GM20431 (cell line): ENCODE results near the gene ESPNL.
"Not testable (repeated sequence)": the region's sequence is repeated elsewhere in the genome, so short reads cannot be mapped to it uniquely, and the experiment has no call there.

ENCODE experiments used
- in situ Hi-C: fragments of 300-500 bp; cut with MseI, MboI; formaldehyde crosslinking; loops from one replicate; pipeline ENCODE4 v1.15.0; 2020; ENCODE audit warnings: low sequenced_read_pairs; ENCODE audit not compliant: unreplicated experiment

ESPNL gene, protein sequence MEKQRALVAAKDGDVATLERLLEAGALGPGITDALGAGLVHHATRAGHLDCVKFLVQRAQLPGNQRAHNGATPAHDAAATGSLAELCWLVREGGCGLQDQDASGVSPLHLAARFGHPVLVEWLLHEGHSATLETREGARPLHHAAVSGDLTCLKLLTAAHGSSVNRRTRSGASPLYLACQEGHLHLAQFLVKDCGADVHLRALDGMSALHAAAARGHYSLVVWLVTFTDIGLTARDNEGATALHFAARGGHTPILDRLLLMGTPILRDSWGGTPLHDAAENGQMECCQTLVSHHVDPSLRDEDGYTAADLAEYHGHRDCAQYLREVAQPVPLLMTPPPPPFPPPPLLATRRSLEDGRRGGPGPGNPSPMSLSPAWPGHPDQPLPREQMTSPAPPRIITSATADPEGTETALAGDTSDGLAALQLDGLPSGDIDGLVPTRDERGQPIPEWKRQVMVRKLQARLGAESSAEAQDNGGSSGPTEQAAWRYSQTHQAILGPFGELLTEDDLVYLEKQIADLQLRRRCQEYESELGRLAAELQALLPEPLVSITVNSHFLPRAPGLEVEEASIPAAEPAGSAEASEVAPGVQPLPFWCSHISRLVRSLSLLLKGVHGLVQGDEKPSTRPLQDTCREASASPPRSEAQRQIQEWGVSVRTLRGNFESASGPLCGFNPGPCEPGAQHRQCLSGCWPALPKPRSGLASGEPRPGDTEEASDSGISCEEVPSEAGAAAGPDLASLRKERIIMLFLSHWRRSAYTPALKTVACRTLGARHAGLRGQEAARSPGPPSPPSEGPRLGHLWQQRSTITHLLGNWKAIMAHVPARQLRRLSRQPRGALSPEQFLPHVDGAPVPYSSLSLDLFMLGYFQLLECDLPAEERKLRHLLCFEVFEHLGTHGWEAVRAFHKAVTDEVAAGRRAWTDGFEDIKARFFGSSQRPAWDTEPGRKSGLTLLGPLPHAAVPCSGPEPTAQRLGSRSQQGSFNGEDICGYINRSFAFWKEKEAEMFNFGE

DNA sequence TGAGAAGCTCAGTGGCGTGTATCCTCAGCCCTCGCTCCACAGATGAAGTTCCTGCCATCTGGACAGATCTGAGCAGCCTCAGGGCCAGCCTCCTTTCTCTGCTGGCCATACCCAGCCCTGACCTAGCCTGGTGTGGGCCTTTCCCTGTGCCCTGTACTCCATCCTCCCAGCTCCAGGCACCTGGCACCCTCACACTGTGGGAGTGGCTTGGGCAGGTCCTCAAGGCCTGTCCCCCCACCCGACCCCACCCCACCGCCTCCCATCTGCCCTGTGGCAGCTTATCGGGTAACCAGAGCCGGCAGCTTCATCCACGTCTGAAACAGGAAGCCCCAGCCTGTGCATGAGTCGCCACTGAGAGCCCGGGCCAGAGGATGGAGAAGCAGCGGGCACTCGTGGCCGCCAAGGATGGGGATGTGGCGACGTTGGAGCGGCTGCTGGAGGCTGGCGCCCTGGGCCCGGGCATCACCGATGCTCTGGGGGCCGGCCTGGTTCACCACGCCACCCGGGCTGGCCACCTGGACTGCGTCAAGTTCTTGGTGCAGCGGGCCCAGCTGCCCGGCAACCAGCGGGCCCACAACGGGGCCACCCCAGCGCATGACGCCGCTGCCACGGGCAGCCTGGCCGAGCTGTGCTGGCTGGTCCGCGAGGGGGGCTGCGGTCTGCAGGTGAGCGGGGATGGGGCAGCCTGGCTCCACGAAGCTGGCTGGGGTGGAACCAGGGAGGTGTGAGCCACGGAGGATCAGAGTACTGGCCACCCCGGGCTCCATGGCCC is at the start of gene ESPNL:
ESPNL (plus strand) TSS at position 292 of the 772 bp plus-strand sequence; CDS start at position 372, 80 bp downstream.
- in situ Hi-C loops, result no loop called here

DNA sequence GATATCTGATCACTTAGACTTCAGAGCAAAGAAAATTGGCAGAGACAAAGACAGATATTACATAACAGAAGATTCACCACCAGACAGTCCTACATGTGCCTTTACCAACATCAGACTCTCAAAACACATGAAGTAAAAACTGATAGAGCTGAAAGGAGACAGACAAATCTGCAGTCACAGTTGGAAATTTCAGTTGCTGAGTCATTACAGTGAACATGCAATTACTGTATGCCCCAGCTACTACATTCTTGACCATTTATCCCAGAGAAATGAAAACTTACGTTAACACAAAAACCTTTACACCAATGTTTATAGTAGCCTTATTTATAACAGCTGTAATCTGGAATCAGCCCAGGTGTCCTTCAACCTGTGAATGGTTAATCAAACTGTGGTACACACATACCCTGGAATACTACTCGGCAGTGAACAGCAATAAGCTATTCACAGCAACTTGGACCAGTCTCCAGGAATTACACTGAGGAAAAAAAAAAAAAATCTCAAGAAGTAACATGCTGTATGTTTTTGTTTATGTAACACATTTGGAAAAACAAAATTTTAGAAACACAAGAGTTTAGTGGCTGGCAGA is 46.9 kb upstream of the ESPNL start:
- in situ Hi-C loops, result no loop called here

DNA sequence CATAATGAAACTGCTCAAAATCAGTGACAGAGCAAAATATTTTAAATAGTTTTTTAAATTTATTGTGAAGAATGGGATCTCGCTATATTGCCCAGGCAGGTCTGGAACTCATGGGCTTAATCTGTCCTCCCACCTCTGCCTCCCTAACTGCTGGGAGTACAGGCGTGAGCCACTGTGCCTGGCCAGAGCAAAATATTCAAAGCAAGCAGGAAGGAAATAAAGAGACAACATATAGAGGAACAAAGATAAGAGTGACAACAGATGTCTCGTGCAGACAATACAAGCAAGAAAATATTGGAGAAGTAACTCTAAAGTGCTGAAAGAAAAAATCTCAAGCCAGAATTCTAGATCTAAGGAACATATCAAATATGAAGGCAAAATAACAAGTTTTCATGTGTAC is 44.3 kb upstream of the ESPNL start:
- in situ Hi-C loops, result no loop called here

DNA sequence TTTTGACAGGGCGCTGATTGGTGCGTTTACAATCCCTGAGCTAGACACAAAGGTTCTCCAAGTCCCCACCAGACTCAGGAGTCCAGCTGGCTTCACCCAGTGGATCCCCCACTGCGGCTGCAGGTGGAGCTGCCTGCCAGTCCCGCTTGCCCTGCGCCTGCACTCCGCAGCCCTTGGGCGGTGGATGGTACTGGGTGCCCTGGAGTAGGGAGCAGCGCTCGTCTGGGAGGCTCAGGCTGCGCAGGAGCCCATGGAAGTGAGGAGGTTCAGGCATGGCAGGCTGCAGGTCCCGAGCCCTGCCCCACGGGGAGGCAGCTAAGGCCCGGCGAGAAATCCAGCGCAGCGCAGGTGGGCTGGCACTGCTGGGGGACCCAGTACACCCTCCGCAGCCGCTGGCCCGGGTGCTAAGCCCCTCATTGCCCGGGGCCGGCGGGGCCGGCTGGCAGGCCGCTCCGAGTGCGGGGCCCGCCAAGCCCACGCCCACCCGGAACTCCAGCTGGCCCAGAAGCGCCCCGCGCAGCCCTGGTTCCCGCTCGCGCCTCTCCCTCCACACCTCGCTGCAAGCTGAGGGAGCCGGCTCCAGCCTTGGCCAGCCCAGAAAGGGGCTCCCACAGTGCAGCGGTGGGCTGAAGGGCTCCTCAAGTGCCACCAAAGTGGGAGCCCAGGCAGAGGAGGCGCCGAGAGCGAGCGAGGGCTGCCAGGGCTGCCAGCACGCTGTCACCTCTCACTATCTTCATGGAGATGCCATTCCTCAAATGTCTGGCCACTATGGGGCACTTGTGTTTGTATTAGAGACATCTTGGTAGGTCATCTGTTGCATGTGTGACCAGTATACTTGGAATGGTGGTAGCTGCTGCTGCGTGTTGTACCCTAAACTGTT is 42.2 kb upstream of the ESPNL start:
- in situ Hi-C loops, result not testable (repeated sequence)

DNA sequence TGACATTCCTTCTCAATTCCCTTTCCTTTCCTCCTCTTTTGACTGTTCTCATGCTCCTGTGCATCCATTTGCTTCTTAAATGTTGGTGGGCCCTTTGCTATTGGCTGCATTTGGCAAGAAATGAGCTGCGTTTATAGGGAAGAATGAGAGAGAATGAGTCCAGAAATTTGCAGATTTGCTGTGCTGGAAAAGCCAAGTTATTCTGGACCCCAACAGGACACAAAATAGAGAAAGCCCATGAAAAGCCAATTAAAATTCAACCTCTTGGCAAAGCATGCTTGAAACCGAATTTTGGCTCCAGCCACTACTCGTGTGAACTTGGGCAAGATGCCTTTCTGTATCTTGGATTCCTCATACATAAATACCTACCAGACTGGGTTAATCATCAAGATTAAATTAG is 40.6 kb upstream of the ESPNL start:
- in situ Hi-C loops, result no loop called here

DNA sequence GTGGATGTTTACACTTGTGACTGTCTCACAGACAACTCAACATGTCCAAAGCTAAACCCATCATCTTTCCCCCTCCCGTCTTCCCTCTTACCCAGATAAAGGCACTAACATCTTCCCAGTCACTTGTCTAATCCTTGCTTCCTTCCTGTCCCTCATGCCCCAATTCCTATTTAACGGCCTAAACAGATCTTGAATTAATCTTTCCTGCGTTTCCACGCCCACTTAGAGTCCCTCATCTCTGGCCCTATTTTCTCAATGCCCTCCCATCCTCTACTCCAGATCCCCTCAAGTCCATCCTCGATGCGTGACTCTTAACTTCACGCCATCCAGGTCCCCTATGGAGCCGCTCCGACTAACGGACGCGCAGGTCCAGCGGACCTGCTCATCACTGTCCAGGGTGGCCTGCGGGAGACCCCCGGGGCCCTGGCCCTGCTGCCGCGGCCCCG is 40.0 kb upstream of the ESPNL start:
- in situ Hi-C loops, result no loop called here

DNA sequence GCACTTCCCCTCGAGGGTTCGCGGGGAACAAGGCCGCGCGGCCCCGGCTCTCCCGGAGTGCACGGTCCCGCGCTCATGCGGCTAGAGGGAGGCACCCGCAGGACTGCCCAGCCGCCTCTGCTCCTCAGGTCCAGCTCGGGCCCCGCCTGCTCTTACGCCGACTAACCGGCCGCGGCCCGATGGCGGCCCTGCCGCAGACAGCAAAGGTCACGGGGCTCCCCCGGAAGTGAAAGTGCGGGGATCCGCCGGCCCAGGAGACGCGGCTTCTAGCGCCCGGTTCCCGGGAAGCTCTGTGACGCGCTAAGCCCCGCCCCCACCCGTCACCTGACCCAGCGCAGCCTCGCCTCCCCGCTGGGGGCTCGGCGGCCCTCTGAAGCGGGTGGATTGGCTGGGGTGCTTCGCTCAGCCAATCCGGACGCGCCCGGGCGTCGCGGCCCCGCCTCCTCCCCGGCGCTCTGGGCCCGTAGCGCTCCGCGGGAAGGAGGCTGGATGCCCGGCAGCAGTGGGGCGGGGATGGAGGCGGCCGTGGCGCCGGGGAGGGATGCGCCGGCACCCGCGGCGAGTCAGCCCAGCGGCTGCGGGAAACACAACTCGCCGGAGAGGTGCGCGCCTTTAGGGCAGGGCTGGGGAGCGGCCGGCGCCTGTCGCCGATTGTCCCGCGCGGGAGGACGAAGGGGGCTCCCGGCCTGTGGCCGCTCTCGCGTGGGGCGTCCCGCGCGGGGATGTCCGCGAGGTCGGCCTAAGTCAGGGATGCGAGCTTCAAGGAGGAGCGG is 39.4 kb upstream of the ESPNL start, which contains the start of gene SCLY:
SCLY (plus strand) TSS at position 460 of the 773 bp plus-strand sequence; CDS start at position 514, 54 bp downstream.
- in situ Hi-C loops, result no loop called here

DNA sequence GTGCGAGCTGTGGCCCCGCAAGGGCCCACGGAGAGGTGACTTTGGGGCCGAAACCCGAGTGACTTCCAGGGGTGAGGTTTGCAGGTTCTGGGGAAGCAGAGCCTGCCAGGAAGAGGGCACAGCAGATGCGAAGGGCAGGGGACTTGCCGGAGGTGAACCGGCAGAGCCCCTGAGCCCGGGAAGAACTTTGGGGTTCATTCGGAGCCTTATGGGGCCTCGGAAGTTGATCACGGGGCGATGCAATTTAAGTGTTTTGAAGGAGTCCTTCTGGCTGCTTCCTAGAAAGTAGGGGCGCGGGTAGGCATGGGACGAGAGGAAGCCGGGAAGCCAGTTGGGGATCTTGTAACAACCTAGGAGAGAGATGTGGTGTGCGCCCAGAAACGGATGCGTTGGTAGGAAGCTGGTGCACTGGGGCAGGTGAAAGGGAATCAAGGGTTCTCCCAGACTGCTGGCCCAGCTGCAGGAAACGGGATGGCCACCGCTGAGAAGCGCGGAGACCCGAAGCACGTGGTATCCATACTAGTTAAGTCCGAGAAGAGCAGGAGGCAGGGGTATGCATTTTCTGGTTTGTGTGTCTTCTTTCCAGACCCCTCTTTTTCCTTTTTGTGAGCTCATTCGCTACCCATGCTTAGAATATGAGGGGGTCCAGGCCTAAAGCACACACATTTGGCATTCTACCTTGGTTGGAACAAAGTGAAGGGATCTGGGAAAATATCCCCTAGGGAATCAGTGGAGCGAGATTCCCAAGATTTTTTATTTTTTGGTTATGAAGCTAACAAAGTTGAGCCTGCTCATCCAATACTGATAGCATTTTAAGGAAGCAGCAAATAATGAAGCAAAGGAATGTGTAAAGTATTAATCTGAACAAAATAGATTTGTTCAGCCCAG is 38.6 kb upstream of the ESPNL start:
- in situ Hi-C loops, result no loop called here

DNA sequence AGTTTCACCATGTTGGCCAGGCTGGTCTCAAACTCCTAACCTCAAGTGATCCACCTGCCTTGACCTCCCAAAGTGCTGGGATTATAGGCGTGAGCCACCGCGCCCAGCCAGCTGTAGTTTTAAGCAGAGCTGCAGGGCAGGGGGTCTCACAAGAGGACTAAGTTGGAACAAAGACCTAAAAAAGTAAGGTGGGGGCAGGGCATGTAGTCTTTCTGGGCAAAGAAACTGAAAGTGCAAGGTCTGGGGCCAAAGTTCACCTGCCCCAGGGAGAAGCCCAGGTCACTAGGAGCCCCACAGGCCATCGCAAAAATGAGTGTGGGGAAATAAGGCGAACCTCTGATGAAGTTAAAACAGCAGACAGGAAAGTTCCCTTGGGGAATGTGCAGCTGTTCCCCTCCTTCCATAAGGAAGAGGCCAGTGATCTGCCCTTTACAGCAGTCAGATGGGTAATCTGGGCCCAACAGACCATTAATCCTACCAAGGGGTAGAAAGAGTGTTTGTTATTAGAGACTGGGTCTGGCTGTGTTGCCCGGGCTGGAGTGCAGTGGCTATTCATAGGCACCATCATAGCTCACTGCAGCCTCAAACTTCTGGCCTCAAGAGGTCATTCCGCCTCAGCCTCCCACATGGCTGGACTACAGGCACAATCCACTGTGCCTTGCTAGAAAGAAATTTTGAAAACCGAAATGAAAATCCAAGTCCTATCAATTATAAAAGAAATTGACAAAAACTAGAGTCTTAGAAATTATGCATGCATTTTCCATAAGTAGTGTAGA is 36.5 kb upstream of the ESPNL start:
- in situ Hi-C loops, result no loop called here

DNA sequence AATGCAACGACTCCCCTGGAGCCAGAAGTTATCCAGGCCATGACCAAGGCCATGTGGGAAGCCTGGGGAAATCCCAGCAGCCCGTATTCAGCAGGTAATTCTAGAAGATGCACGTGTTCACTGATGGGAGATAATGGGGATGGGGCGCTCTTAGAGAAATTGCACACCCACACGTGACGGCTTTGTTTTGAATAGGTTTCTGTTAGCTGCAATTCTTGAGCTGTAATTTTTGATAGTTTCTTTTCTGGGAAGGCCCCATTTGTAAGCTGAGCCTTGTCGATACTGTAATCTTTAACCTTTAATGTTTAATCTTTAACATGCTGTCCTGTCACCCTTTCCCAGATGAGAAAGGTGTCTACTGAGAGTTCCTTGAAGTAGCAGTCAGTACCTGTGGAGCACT is 35.8 kb upstream of the ESPNL start:
- in situ Hi-C loops, result no loop called here

DNA sequence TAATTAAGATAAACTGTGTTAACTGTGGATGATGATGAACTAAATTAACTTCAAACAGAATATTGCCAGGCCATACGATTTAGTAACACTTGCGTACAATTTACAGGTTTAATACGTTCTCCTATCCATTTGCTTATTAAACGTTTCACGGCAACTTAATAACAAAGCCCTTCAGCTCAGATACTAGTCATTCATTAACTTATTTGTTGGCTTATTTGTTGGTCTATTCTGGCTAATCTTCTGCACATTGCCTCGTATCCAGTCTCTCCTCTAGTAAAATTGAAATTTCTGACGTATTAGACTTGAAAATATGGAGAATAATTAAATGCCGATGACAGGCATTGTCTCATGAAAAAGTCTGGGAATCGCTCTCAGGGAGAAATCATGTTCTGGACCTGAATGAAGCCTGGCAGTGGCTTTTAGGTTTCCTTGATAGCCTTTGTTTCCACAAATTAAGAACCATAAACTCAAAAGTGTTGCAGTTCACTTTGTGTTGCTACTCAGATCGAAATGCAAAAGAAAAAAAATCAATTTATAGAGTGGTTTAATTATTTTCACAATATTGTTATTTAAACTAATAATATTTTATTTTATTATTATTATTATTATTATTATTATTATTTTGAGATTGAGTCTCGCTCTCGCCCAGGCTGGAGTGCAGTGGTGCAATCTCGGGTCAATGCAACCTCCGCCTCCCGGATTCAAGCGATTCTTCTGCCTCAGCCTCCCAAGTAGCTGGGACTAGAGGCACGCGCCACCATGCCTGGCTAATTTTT is 34.9 kb upstream of the ESPNL start:
- in situ Hi-C loops, result no loop called here

DNA sequence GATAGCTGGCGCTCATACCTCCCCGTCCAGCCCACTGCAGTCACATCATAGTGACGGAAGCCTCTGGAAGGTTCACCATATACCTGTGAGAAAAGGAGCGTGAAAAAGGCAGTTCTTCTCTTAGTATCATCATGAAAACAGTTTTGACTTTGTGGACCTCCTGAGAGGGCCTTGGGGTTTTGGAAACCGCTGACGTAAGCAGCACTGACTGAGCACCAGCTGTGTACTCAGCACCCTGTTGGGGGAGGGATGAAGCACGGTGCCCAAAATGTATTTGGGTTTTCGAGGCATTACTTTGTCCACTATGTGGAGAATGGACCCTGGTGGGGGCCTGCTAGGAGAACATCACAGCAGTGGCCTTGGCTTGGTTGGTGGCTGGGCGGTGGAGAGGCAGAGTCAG is 33.9 kb upstream of the ESPNL start:
- in situ Hi-C loops, result no loop called here

DNA sequence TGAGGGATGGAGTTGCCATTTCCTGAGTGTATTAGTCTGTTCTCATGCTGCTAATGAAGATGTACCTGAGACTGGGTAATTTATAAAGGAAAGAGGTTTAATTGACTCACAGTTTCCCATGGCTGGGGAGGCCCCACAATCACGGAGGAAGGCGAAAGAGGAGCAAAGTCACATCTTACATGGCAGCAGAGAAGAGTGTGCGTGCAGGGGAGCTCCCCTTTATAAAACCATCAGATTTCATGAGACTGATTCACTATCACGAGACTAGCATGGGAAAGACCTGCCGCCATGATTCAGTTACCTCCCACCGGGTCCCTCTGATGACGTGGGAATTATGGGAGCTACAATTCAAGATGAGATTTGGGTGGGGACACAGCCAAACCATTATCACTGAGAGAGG is 33.4 kb upstream of the ESPNL start:
- in situ Hi-C loops, result not testable (repeated sequence)

DNA sequence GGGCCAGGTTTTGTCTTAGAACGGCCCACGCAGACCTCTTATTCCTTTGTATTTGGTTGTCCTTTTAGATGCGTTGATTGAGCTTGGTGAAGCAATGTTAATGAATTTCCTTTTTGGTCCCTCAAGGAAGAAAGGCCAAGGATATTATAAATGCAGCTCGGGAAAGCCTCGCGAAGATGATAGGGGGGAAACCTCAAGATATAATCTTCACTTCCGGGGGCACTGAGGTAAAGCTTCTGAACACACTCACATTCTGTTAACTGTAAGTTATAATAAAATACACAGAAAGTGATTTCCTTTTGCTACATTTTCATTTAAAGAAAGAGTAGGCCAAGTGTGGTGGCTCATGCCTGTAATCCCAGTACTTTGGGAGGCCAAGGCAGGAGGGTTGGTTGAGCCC is 32.2 kb upstream of the ESPNL start:
- in situ Hi-C loops, result no loop called here

DNA sequence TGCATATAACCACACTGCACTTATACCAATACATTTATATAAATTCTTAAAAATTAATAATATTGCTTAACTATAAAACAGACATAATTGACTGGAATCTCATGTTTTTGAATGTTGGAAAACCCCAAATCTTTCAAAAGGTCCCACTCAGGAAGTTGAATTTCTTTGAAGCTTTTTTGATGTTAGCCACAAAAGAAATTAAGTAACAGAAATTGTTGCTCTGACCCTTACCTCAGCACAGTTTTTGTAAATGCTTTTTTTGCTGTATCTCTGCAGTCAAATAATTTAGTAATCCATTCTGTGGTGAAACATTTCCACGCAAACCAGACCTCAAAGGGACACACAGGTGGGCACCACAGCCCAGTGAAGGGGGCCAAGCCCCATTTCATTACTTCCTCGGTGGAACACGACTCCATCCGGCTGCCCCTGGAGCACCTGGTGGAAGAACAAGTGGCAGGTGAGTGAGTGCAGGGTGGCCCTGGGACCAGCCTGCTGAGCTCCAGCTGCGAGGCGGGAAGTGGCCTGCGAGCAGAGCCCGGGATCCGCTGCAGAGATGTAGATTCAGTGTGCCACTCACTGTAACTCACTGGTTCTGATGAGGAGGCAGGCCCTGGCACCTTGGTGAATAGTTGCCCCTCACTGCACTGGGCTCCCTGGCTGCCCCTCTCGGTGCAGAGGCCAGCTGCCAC is 31.0 kb upstream of the ESPNL start:
- in situ Hi-C loops, result no loop called here
